HepG2 (cell line): Measurements from ENCODE around the gene DAZAP1.

Experiments
- MYNN ChIP-seq: sonication (generic); formaldehyde crosslinking; IDR thresholded peaks from 2 replicates; pipeline ENCODE4 v1.4.0; 2020; ENCODE audit warnings: mild to moderate bottlenecking, low read depth, missing genetic modification reagents
- NCOA5 ChIP-seq: sonication (generic); formaldehyde crosslinking; IDR thresholded peaks from 2 replicates; pipeline ENCODE4 v1.4.0; 2020; ENCODE audit warnings: missing genetic modification reagents
- ZFX ChIP-seq: sonication (generic); formaldehyde crosslinking; IDR thresholded peaks from 2 replicates; pipeline ENCODE4 v1.4.0; 2020; ENCODE audit warnings: mild to moderate bottlenecking, low read depth, missing genetic modification reagents, moderate library complexity
- ZNF878 ChIP-seq: sonication (generic); formaldehyde crosslinking; IDR thresholded peaks from 2 replicates; pipeline ENCODE4 v1.8.1; 2023; ENCODE audit warnings: mild to moderate bottlenecking, missing genetic modification reagents, moderate library complexity
- TF ChIP-seq, protein P1 (sequence below): sonication (generic); formaldehyde crosslinking; IDR thresholded peaks from 2 replicates; pipeline ENCODE4 v1.5.0; 2020; ENCODE audit warnings: mild to moderate bottlenecking, missing genetic modification reagents, moderate library complexity

DNA sequence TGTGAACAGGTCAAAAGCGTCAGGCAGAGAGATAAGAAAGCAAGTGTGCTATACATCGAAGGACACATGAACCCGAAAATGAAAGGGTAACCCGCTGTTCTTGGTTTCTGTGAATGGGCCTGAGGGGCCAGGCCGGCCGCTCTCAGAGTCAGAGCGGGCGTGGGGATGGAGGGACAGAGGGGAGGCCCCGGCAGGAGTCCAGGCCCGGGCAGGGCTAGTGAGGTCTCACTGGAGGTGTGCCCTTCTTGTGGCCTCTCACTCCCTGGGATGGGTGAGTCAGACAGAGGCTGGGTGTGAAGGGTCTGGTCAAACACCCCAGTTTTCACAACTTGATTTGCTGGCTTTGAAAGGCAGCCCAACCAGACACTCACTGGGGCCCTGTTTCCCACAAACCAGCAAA is 41.1 kb upstream of the DAZAP1 start:
- TF ChIP-seq ZNF878 = no peak
- TF ChIP-seq NCOA5 (CRISPR knock-in tag) = no peak
- TF ChIP-seq, protein P1, sequence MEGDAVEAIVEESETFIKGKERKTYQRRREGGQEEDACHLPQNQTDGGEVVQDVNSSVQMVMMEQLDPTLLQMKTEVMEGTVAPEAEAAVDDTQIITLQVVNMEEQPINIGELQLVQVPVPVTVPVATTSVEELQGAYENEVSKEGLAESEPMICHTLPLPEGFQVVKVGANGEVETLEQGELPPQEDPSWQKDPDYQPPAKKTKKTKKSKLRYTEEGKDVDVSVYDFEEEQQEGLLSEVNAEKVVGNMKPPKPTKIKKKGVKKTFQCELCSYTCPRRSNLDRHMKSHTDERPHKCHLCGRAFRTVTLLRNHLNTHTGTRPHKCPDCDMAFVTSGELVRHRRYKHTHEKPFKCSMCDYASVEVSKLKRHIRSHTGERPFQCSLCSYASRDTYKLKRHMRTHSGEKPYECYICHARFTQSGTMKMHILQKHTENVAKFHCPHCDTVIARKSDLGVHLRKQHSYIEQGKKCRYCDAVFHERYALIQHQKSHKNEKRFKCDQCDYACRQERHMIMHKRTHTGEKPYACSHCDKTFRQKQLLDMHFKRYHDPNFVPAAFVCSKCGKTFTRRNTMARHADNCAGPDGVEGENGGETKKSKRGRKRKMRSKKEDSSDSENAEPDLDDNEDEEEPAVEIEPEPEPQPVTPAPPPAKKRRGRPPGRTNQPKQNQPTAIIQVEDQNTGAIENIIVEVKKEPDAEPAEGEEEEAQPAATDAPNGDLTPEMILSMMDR (CRISPR knock-in tag) = no peak
- TF ChIP-seq MYNN (CRISPR knock-in tag) = no peak
- no peak for TF ChIP-seq ZFX (CRISPR knock-in tag)
